ENCODE data around the gene SUGP1.
A peak's percentile ranks its signal among the peaks of the same experiment; 100 is the strongest.

Gene SUGP1

DNA sequence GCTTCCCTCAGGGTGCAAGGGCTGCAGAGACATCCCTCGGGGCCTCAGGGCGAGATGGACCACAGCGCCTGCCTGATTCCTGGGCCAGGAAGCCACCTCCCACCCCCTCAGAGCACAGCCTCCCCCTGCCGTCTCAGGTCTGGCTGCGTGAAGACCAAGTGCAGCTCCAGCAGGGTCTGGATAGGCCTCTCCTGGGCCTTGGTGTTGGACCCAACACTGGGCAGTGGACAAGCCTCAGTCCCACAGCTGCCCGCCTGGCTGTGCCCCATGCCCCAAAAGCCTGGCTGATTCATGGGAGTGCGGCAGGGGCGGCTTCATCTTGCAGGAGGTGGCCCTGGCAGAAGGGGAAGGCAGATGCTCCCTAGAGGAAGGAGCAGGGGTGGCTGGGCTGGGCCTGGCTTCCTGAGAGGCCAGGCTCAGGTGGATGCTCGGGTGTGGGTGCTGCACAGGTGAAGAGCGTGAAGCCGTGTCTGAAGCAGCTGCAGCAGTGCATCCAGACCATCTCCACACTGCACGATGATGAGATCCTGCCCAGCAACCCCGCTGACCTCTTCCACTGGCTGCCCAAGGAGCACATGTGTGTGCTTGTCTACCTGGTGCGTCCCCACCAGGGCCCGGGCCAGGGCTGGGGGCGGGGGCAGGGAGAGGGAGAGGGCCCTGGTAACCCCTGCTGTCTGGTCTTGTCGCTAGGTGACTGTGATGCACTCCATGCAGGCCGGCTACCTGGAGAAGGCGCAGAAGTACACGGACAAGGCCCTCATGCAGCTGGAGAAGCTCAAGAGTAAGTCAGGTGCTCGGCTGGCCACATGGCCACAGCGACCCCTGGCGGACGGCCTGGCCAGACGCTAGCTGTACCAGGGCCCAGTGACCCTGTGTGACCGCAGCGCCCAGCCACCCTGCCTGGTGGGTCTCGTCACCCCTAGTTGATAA, 22.0 kb upstream of the SUGP1 start:
- DNase-seq (ENCODE audit: low spot score) = peak; percentile 86

- DNase-seq (ENCODE audit: low spot score) = no peak
These were observed 20.7 kb upstream of the SUGP1 start for GRCh38 chr19:19341026-19341425.

DNA sequence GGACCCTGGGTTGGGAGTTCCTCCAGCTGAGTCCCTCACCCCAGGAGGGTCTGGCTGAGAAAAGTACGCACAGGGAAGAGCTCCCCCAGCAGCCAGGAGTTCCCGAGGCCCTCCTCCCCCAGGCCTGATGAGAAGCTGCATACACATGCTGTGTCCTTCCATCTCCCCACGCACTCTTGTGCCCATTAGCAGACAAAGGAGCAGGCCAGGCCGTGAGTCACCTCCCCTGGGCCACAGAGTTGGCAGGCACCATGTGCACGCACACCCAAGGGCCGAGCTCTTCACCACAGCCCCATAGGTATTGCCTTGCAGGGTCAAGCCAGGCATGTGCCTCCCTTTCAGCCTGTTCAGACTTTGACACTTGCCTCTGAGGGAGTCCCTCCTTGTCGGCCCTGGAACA, 17.8 kb upstream of the SUGP1 start:
- DNase-seq (ENCODE audit: low spot score) = no peak

DNA sequence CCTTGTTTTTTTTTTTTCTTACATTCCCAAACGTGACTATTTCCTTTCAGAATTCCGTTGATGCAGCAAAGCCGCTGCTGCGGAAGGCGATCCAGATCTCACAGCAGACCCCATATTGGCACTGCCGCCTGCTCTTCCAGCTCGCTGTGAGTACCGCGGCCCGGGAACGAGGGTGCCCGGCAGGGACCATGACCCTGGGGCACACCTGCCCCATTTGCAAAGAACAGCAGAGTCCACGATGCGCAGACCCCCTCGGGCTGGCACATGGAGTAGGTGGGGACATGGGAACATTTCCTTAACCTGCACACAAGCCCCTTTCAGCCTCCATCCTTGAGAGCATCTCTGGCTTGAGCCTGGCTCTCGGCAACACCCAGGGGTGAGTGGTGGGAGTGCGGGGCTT, 16.8 kb upstream of the SUGP1 start:
- no peak for DNase-seq (ENCODE audit: low spot score)

- no peak for DNase-seq (ENCODE audit: low spot score)
These were observed 16.3 kb upstream of the SUGP1 start for GRCh38 chr19:19336597-19336996.

DNA sequence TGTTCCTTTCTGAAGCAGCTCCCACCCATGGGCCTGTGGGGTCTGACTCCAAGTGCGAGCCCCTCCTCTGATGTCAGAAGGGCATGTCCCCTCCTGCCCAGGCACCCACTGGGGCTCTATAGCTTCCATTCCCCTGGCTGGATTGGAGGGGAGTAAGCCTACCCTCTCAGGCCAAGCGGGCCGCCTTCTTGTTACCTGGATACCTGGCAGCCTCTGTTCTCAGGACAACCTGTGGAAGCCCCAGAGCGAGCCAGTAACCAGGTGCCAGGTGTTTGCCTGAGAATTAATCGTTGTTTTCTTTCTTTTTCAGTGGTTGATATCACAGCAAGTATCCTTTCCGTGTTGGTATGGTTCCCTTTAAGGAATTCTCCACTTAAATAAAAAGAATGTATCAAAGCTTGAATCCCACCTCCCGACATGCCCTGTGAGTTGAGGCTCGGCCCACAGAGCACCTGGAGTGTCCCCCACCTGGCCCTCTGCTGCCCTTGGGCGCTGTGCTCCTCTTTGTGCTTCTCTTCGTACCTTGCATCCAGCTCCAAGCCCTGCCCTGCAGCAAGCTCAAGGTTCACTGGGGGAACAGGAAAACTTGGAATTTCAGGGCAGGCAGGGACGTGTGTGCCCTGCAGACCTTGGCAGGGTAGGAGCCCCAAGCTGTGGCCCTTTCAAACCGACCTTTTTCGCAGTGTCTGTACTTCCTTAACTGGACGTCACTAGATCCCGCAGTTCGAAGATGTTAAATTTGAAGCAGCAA, 15.3 kb upstream of the SUGP1 start:
- DNase-seq (ENCODE audit: low spot score) = peak; percentile 20

- no peak for DNase-seq (ENCODE audit: low spot score)
These were observed 14.7 kb upstream of the SUGP1 start for GRCh38 chr19:19334989-19335344.

DNA sequence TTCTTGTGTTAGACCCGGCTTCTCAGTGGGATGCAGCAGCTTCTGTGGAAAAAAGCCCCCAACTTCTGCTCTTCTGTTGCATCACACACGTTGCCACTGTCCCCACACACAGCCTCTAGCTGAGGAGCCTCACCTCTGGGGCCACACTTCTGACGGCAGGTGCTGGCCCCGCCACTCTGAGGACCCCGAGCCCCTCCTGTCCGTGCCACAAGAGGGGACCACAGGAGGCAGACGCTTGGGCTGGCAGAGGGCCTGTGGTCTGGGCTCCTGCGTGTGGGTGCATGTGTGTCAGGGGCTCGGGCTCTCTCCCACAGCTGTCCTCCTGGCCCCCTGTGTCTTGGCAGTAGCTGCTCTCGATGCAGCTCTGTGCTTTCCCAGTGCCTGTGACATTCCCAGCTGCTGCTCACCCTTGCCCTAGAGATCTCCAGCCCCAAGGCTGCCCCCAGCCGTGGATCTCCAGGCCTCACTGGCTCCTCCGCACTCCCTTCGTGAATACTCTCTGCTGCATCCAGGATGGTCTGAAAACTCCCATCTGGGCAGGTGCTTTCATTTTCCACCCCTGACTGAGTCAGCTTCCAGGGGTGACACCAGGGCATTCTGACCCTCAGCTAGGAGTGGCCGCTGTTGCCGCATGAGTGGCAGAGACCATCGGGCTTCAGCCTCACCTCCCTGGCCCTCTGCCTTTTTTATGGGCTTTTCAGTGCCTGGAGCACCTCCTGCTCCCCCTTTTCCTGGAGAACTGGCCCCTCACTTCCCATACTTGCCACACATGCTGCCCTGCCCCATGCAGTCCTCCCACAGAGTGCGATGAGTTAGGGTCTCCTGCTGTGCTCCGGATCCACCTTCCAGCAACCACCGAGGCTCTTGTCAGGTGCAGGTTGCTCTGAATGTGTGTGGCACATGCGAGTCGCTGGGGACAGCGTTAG, 14.0 kb upstream of the SUGP1 start:
- no peak for DNase-seq (ENCODE audit: low spot score)

DNA sequence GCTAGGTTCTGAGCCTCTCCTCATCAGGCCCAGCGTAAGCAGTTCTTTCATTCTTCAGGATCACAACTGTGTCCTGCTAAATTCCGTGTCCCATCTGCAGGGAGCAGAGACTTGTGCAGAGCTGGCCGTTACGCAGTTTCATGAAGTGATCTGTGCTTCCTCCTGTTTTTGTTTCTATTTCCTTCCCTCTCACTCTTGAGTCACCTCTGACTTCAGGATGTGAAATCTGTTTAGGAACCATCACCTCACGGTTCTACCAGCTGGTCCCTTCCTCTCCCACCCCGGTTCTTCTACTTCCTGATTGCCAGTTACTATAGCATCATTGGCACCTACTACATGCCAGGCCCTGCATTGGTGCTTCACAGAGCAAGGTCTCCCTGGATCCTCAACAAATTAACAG, 8.8 kb upstream of the SUGP1 start:
- no peak for DNase-seq (ENCODE audit: low spot score)

GRCh38 chr19:19327672-19328071, 7.4 kb upstream of the SUGP1 start:
- no peak for DNase-seq (ENCODE audit: low spot score)

DNA sequence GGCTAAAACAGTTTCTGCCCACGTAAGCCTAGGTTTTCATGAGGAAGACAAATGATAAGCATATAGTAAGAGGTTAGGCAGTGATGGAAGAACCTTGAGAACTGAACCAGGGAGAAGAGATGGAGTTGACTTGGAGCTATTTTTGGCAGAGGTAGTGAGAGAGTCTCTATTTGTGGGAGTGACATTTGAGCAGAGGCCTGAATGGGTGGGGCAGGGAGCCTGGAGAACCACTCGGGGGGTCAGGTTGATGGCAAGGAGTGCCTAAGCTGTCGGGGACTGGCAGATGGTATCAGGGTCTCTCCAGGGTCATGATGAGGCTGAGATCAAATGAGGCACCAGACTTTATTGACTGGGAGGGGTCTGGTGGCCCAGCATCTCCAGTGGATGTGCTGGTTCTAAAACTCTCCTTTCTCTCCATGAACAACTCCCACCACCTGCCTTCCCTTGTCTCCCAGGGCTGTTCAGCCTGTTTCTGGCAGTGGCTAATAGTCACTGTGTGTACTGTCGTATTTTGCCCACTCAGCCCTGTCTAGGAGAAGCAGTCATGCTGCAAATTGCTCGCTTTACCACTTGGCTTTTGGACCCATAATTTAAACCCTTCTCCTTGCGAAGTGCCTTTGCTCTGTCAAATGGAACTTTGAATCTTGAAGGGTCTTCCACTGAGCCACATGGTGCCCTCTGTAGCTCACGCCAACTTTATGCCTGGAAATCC, 3.9 kb upstream of the SUGP1 start:
- no peak for DNase-seq (ENCODE audit: low spot score)

- DNase-seq (ENCODE audit: low spot score) = peak; percentile 61
These were observed 850 bp upstream of the SUGP1 start for GRCh38 chr19:19321141-19321577.

DNA sequence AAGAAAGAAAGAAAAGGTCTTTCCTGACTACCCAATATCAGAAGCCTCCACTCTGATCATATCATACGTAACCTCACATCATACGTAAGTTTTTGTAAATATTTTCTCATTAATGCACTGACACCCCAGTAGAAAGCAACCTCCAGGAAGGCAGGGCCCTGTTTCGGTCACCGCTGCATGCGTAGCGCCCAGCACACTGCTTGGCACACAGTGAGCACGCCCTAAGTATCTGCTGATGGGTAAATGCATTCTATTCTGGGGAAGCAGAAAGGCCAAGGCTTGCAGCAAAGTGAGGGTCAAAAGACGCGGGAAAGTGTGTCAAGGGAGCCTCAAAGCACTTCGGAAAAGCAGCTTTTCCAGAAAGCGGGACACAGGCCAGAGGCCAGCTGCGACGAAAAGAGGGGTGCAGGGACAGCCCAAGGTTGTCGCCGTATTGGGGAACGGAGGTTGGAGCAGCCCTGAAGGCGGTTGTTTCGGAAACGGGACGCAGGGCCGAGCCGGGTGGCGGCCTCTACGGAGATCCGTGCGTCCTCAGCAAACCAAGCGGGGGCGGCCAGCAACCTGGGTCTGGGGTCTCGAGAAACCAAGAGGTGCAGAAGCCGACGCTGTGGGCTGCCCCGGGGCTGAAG, 463 bp downstream of the SUGP1 start:
- no peak for DNase-seq (ENCODE audit: low spot score)

- DNase-seq (ENCODE audit: low spot score) = no peak
These were observed 4.2 kb downstream of the SUGP1 start for GRCh38 chr19:19316082-19316481.

GRCh38 chr19:19315444-19315843, 4.9 kb downstream of the SUGP1 start:
- DNase-seq (ENCODE audit: low spot score) = no peak

GRCh38 chr19:19308373-19308772, 11.9 kb downstream of the SUGP1 start:
- DNase-seq (ENCODE audit: low spot score) = no peak

- DNase-seq (ENCODE audit: low spot score) = no peak
These were observed 14.1 kb downstream of the SUGP1 start for GRCh38 chr19:19306191-19306590.

- no peak for DNase-seq (ENCODE audit: low spot score)
These were observed 14.6 kb downstream of the SUGP1 start for GRCh38 chr19:19305696-19306095.

GRCh38 chr19:19305066-19305465, 15.2 kb downstream of the SUGP1 start:
- DNase-seq (ENCODE audit: low spot score) = no peak

DNA sequence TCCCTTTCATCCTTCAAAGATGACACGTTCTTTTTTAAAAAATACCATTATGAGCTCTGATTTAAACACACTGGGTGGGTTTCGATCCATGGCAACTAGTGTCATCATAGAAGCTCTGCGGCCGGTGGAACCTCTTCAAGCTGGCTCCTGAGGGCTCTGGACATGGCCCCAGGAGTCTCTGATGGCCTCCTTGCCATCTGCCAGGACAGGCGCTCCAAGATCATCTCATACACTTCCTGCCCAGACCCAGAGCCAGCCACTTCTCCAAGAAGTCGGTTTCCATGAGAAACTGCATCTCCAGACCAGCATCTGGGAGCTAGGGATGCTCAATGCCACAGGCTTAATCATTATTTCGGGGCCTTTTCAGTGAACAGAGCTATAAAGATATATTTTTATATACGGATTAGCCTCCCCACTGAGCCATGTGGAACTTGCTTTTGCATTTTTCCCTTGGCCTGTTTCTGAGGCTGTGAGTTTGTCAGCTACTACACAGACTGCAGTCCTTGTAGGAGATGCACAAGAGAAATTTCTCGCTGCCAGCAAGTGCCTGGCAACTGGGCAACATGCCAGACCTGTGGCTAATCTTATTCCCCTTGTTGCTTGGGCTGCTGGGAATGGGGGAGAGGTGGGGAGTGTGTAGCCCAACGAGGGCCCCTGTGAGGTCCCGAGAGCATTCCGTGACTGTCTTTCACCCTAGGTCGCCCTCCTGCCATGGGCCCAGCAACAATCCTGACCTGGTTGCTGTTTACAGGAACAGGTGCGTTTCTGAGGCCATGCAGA, 15.9 kb downstream of the SUGP1 start:
- peak; percentile 82 for DNase-seq (ENCODE audit: low spot score)

All from D341Med (cell line).